ENCODE results near the gene RUVBL2. TPM values are rescaled to one million over a fixed set of nuclear protein-coding genes. Genes with fewer than 3 reads are reported as not detected.

RUVBL2 gene
- total and polyA plus RNA-seq, 2 of the 4 experiments (the other 2 are of a cell fraction): 196 to 391 TPM

- in situ Hi-C loops (cut with MboI; ENCODE audit: low sequenced_read_pairs) (no loop called here), dilution Hi-C loops (cut with HindIII; ENCODE audit: low sequenced_read_pairs, unreplicated experiment) (no loop called here), intact Hi-C loops (cut with micrococcal nuclease) (no loop called here)
- Histone ChIP-seq H3K4me3 (ENCODE audit: insufficient read depth, low read depth, low read length) (no peak overlapping the region), H3K9me3 (ENCODE audit: control insufficient read depth, insufficient read depth, low read length) (no peaks in the 10 kb centered on the region), H2AFZ (replicated peaks; ENCODE audit: low read length, poor library complexity) (no peak overlapping the region), H4K5ac (ENCODE audit: low read depth, low read length) (no peak overlapping the region), H4K8ac (ENCODE audit: low read depth in 2 of 2, low read length in 2 of 2) (no peak overlapping the region), H2AK9ac (replicated peaks; ENCODE audit: low read depth, low read length, poor library complexity) (no peak overlapping the region), H3K4me1 (ENCODE audit: control insufficient read depth, insufficient read depth, low read length) (no peaks in the 10 kb centered on the region), H3K23ac (ENCODE audit: low read depth, low read length) (no peak overlapping the region), H2BK15ac (ENCODE audit: low read depth, low read length) (no peak overlapping the region), H3K9me1 (ENCODE audit: insufficient read depth, low read length) (no peaks in the 10 kb centered on the region; the same call in 1 of the 2 replicates), H4K20me1 (ENCODE audit: insufficient read depth, low read length) (peaks cover 9% of the 10 kb centered on the region), H3K27me3 (ENCODE audit: control insufficient read depth, insufficient read depth, low read length) (no peaks in the 10 kb centered on the region), H3K79me1 (ENCODE audit: low read depth in 1 of 2, low read length in 2 of 2) (peaks cover 0 to 28% of the 10 kb centered on the region in 2 experiments; a peak in 3 of 4 replicates), H3K36me3 (ENCODE audit: control insufficient read depth, insufficient read depth, low read length) (peaks cover 36% of the 10 kb centered on the region), H2BK120ac (ENCODE audit: low read depth, low read length) (no peak overlapping the region), H3K27ac (ENCODE audit: insufficient read depth, low read length) (no peak overlapping the region), H4K91ac (ENCODE audit: insufficient read depth, low read depth, low read length) (no peak overlapping the region), H2BK5ac (ENCODE audit: low read depth, low read length, poor library complexity, severe bottlenecking) (no peak overlapping the region), H3K9ac (ENCODE audit: low read depth, low read length) (no peak overlapping the region), H2BK20ac (ENCODE audit: low read depth, low read length) (no peak overlapping the region), H2AK5ac (ENCODE audit: low read depth, low read length) (no peak overlapping the region), H3K56ac (ENCODE audit: extremely low read depth, insufficient read depth, low read length) (no peak overlapping the region), H3K4me2 (ENCODE audit: low read depth, low read length) (no peak overlapping the region), H3K4ac (ENCODE audit: low read depth, low read length) (no peak overlapping the region), H3K18ac (ENCODE audit: low read depth, low read length) (no peak overlapping the region), H3K14ac (replicated peaks; ENCODE audit: low read depth, low read length) (no peak overlapping the region)
- TF ChIP-seq, protein P1, sequence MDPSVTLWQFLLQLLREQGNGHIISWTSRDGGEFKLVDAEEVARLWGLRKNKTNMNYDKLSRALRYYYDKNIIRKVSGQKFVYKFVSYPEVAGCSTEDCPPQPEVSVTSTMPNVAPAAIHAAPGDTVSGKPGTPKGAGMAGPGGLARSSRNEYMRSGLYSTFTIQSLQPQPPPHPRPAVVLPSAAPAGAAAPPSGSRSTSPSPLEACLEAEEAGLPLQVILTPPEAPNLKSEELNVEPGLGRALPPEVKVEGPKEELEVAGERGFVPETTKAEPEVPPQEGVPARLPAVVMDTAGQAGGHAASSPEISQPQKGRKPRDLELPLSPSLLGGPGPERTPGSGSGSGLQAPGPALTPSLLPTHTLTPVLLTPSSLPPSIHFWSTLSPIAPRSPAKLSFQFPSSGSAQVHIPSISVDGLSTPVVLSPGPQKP (IDR thresholded peaks at IDR 0.05; ENCODE audit: borderline replicate concordance, low read depth, low read length): no peak
- no peak for TF ChIP-seq MAFK (IDR thresholded peaks at IDR 0.05; ENCODE audit: low read depth, low read length)
- TF ChIP-seq MXI1 (IDR thresholded peaks at IDR 0.05; ENCODE audit: borderline replicate concordance, low read depth, low read length): no peak
- TF ChIP-seq RFX5 (IDR thresholded peaks at IDR 0.05; ENCODE audit: low read depth, low read length): no peak
- no peak for TF ChIP-seq FOS (IDR thresholded peaks at IDR 0.05; ENCODE audit: low read depth, low read length)
- TF ChIP-seq CHD1 (IDR thresholded peaks at IDR 0.05; ENCODE audit: low read depth, low read length): no peak
- no peak for TF ChIP-seq SMC3 (IDR thresholded peaks at IDR 0.05; ENCODE audit: low read depth, low read length)
- TF ChIP-seq MAZ (IDR thresholded peaks at IDR 0.05; ENCODE audit: borderline replicate concordance, low read depth, low read length): no peak
- TF ChIP-seq BHLHE40 (IDR thresholded peaks at IDR 0.05; ENCODE audit: low read depth, low read length): no peak
- no peak for TF ChIP-seq RAD21 (IDR thresholded peaks at IDR 0.05; ENCODE audit: low read length)
- TF ChIP-seq, protein P2, sequence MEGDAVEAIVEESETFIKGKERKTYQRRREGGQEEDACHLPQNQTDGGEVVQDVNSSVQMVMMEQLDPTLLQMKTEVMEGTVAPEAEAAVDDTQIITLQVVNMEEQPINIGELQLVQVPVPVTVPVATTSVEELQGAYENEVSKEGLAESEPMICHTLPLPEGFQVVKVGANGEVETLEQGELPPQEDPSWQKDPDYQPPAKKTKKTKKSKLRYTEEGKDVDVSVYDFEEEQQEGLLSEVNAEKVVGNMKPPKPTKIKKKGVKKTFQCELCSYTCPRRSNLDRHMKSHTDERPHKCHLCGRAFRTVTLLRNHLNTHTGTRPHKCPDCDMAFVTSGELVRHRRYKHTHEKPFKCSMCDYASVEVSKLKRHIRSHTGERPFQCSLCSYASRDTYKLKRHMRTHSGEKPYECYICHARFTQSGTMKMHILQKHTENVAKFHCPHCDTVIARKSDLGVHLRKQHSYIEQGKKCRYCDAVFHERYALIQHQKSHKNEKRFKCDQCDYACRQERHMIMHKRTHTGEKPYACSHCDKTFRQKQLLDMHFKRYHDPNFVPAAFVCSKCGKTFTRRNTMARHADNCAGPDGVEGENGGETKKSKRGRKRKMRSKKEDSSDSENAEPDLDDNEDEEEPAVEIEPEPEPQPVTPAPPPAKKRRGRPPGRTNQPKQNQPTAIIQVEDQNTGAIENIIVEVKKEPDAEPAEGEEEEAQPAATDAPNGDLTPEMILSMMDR (conservative IDR thresholded peaks at IDR 0.05; ENCODE audit: low read depth, low read length): no peak
- TF ChIP-seq USF2 (IDR thresholded peaks at IDR 0.05; ENCODE audit: low read depth, low read length): no peak
- no peak for TF ChIP-seq POLR2A (IDR thresholded peaks at IDR 0.05; ENCODE audit: low read depth, low read length)
- no peak for TF ChIP-seq RCOR1 (IDR thresholded peaks at IDR 0.05; ENCODE audit: insufficient replicate concordance, low read length)
- DNase-seq: no peak
- POLR2A ChIA-PET (ENCODE audit: unreplicated experiment): interaction anchor here (0.7 kb wide), 1 partner anchor 279 kb away, joined by 4 read pairs; no protein-coding TSS in a partner anchor
- no TSS peak for BruUV-seq (replicated peaks)
- 100% methylated on average over 5 of the region's 15 CpGs; no CpG with 5 or more reads in 1 of the 2 experiments for WGBS, 2 experiments (ENCODE audit: extremely low coverage in 2 of 2, insufficient read length in 1 of 2)
- CTCF ChIA-PET: interaction anchor here (1.9 kb wide), 1 partner anchor 11 kb away, joined by 5 read pairs; the partner anchor contains the start of genes GYS1 and RUVBL2
- no peak for ATAC-seq (ENCODE audit: low read depth)
These were observed 10.4 kb downstream of the RUVBL2 start for GRCh38 chr19:49004133-49004532.

Data from IMR-90 (cell line).